ENCODE data around the gene HLA-F.

Gene HLA-F

GRCh38 chr6:29764422-29765196 is 41.4 kb downstream of the HLA-F start:
- DNase-seq: no peak

GRCh38 chr6:29769336-29769735 is 46.1 kb downstream of the HLA-F start:
- DNase-seq: peak in 1 of 2 experiments; percentile 11

GRCh38 chr6:29770306-29770705 is 47.1 kb downstream of the HLA-F start:
- DNase-seq: no peak

GRCh38 chr6:29776684-29777083 is 53.5 kb downstream of the HLA-F start:
- DNase-seq: no peak
